HPDE6-E6E7 (cell line): ENCODE measurements around the gene TENM4.
A peak's percentile ranks its signal among the peaks of the same experiment; 100 is the strongest.
"Not testable (repeated sequence)": the region's sequence is repeated elsewhere in the genome, so short reads cannot be mapped to it uniquely, and the experiment has no call there.

Source experiments
- DNase-seq: peaks from one replicate; pipeline ENCODE4 v3.0.0; 2011; ENCODE audit warnings: missing footprints; ENCODE audit errors: extremely low spot score

The TENM4 gene

GRCh38 chr11:79244241-79244772 is 196.5 kb downstream of the TENM4 start:
- DNase-seq, result peak; percentile 83

GRCh38 chr11:79243422-79244210 is 197.2 kb downstream of the TENM4 start:
- DNase-seq, result no peak

GRCh38 chr11:79242616-79243015 is 198.2 kb downstream of the TENM4 start:
- DNase-seq, result no peak

GRCh38 chr11:79241852-79242241 is 199.0 kb downstream of the TENM4 start:
- no peak for DNase-seq

GRCh38 chr11:79241205-79241851 is 199.5 kb downstream of the TENM4 start:
- DNase-seq, result no peak

DNA sequence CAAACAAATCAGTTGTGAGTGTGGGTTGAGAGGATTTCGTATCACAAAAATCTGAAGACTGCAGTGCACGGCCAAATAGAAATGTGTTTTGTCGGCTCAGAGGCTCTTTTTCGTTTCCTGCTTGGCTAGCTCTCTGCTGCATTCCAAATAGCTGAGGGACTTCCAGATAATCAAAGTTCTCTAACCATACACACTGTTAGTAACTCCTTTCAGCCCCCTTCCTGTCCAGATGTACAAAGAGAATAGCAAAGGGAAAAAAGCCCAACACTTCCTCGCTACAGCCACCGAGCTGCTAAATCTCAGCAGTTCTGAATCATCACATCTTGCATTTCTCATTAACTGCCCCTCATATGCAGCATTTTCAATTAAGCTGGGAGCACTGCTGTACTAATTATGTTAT is 203.1 kb downstream of the TENM4 start:
- DNase-seq, result no peak

DNA sequence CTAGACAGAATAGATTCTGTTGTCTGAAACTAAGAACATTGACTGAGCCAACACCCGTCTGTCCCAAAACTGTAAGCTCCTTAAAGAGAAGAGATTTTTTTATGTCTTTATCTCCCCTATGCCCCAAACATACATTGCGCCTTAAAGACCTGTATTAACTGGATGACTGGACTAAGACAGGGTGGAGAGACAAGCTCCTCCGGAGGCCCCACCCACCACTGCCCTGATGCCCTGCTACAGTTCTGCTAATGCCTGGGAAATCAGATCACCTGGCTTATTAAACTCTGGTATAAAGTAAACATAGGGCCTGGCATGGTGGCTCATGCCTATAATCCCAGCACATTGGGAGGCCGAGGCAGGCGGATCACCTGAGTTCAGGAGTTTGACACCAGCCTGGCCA is 203.7 kb downstream of the TENM4 start:
- no peak for DNase-seq

GRCh38 chr11:79236541-79236971 is 204.3 kb downstream of the TENM4 start:
- no peak for DNase-seq

DNA sequence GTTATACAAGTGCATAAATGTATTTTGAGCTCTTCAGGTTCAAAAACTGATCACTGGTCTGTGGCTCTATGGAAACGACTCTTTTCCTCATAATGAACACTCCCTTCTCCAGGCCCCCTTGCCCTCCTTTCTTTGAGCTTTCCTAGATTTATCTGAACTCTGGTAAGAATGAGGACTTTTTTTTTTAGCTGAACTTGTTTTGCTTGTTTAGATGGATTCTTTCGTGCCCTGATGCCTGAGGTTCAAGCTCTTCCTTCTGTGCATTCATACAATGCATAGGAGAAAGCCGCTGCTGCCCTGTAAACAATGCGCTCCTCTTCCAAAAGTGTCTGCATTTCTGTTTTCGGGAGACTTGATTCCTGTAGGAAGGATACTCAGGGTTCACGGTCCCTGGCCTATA is 205.1 kb downstream of the TENM4 start:
- DNase-seq, result no peak

GRCh38 chr11:79232346-79232745 is 208.5 kb downstream of the TENM4 start:
- no peak for DNase-seq

DNA sequence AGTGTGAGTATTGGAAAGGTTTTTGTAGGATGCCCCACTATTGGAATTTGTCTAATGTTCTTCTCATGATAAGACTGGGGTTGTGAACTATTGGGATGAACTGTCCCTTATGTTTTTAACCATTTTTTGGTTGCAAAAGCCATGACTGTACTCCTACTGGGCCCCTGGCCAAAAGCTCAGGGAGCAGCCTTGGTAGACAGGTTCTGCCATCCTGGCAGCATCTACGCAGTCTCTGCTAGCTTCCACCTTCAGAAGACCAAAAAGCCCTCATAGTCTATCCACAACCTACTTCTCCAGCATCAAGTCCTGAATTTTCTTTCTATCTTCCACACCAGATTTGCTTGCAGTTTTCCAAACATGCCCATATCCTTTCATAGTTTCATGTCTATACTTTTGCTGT is 211.8 kb downstream of the TENM4 start:
- no peak for DNase-seq

- DNase-seq, result no peak
Measured at GRCh38 chr11:79227767-79228755, 212.8 kb downstream of the TENM4 start.

- no peak for DNase-seq
Measured at GRCh38 chr11:79227308-79227707, 213.5 kb downstream of the TENM4 start.

- no peak for DNase-seq
Measured at GRCh38 chr11:79226126-79226525, 214.7 kb downstream of the TENM4 start.

DNA sequence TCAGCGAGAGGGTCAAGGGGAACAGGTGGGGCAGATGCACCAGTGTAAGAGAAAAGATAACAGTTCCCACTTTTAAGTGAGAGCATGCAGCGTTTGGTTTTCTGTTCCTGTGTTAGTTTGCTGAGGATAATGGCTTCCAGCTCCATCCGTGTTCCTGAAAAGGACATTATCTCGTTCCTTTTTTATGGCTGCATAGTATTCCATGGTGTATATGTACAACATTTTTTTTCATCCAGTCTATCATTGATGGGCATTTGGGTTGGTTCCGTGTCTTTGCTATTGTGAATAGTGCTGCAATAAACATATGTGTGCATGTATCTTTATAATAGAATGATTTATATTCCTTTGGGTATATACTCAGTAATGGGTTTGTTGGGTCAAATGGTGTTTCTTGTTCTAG is 218.7 kb downstream of the TENM4 start:
- not testable (repeated sequence) for DNase-seq

DNA sequence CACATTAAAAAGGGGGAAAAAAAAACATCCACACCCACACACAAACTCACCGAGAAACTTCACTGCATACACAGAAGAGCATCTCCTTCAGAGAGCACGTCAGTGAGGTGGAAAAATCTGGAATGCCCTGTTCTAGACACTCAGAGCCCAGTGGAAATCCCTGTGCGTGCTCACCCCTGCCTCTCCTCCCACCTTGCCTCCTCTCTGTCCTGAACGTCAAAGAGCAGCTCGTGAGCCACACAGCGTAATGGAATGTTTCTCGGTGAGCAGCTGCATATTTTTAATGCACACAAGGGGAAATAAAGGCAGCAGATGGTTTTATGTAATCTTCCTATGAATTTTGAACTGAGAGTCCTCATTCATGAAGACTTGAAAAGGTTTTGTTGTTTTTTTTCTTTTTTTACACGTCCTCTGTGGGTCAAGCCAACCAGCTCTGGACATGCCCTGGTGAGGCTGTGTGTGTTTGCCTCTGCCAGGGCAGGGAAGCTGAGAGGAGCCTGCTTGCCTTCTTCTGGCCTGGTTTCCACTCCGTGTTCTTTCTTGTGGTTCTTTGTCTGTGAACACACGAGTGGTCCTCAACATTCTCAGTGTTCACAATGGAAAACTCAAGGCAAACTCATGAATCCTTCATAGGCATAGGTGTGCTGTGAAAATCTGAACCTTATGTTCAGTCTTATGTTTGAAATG is 219.2 kb downstream of the TENM4 start:
- no peak for DNase-seq

GRCh38 chr11:79220171-79220570 is 220.7 kb downstream of the TENM4 start:
- DNase-seq, result no peak

DNA sequence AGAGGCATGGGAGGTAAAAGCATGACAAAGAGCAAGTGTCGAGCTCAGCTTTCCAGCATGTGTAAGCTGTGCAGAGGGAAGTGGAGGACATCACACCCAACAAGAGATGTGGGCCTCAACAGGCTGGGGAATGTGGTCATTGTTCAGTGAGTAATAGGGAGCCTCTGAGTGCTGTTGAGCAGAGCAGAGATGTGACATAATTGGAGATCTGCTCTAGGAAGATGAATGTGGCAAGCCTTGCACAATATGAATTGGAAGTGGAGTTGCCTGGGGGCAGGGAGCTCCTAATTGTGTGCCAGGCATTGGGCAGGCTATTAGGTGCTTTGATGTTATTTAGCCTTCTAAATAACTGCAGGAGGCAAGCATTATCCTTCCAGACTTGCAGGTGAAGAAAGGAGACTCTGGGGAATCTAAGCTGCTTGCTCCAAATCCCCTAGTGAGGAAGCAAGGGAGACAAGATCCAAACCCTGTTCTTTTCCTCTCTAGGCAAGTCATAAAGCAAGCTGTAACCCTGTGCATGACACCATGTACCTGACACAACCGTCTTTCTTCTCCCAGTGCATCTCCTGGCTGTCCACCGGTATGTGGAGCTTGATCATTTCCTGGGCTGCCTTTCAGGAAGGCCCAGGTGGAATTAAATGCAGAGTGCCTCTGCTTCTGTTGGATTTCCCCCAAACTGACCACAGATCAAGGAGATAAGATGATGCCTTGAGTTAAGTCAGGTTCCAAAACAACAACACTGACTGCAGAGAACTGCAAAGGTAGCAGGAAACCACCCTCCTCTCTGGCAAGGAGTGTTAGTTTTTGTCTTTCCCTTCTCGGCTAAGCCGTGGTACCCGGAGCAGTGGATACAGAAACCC is 221.4 kb downstream of the TENM4 start:
- DNase-seq, result no peak

DNA sequence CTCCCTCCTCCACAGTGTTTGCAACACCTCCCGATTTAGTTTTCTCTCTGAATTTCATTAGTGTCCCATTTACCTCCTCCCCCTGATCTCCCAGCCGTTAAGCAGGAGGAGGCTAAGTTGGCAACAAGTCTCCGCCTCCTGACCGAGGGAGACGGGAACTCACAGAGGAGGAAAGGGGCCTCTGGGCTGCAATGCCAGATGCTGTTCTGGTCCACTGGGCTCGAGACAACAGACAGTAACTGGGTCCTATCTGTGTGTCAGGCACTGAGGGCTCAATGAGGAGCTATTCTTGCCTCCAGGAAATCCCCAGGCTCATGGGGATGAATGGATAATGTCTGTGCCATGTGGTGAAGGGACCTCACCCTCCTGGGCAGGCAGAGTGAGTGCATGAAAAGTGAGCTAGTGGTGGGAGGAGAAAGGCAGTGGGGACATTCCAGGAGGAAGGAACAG is 228.1 kb downstream of the TENM4 start:
- no peak for DNase-seq

DNA sequence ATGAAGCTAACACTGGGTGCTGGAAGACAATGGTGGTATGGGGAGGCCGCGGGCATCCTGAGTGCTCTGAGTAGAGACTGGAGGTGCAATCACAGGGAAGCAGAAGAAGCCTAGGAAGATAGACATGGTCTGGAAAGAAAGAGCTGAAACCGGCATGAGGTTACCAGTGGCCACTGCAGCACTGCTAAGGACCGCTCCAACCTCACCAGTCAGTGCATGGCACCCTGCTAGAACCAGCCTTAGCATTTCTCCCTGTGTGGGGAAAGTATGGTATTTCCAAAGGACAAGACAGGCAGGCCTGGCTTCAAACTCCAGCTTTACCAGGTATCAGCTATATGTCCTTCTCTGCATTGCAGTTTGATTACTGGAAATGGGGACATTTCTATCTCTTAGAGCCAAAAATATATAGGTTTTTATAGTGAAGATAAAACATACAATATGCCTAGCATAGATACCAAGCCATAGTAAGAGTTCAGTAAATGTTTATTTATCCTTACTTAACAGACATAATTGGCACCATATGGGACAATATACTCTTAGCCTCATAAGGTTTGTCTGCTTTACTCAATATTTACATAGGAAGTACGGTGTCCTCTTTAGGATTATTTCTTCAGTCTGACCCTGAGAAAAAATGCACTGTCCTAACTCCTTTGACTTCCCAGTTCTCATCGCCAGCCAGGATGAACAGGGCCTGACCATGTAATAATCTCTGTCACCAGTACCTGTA is 231.1 kb downstream of the TENM4 start:
- no peak for DNase-seq
